Fibroblast of lung (primary cell): ENCODE results near the gene IGFLR1. TPM values are rescaled to one million over a fixed set of nuclear protein-coding genes. Genes with fewer than 3 reads are reported as not detected.
A peak's percentile ranks its signal among the peaks of the same experiment; 100 is the strongest.

Source experiments
- DNase-seq, 2 donors: peaks; one replicate each; pipeline versions ENCODE4 v3.0.0 to v3.0.0-alpha.2; 2010; ENCODE audit warnings: low read depth in 2 of 2
- H2AFZ ChIP-seq: 2 replicates; pipeline ENCODE4 v1.5.1; 2012; ENCODE audit warnings: low read length, control low read depth, inconsistent platforms
- H3K27ac ChIP-seq: 2 replicates; pipeline ENCODE4 v1.5.1; 2011; ENCODE audit warnings: low read length, control low read depth; ENCODE audit not compliant: insufficient read depth
- H3K27me3 ChIP-seq: 2 replicates; pipeline ENCODE4 v1.5.1; 2011; ENCODE audit warnings: mild to moderate bottlenecking, low read length; ENCODE audit not compliant: control insufficient read depth, insufficient read depth
- H3K36me3 ChIP-seq: 2 replicates; pipeline ENCODE4 v1.5.1; 2011; ENCODE audit warnings: low read length; ENCODE audit not compliant: control insufficient read depth, insufficient read depth
- H3K4me1 ChIP-seq: 2 replicates; pipeline ENCODE4 v1.5.1; 2011; ENCODE audit warnings: low read length; ENCODE audit not compliant: control insufficient read depth, insufficient read depth; ENCODE audit errors: extremely low read depth
- H3K4me2 ChIP-seq: 2 replicates; pipeline ENCODE4 v1.5.1; 2011; ENCODE audit warnings: low read length, control low read depth; ENCODE audit not compliant: insufficient read depth; ENCODE audit errors: extremely low read depth
- H3K4me3 ChIP-seq, 4 experiments: fragments of 200-600 bp in 1 of 4; sonication (generic) in 1 of 4; replicated peaks in 1 of 4; 2 replicates each; pipeline ENCODE4 v1.5.1; 2011 to 2016; ENCODE audit warnings: low read length in 4 of 4, low read depth in 3 of 4, mild to moderate bottlenecking in 3 of 4, control low read depth in 2 of 4, inconsistent platforms in 1 of 4, mixed read lengths in 1 of 4; ENCODE audit not compliant: insufficient read depth in 1 of 4; ENCODE audit errors: control extremely low read depth in 1 of 4
- H3K79me2 ChIP-seq: 2 replicates; pipeline ENCODE4 v1.5.1; 2012; ENCODE audit warnings: mild to moderate bottlenecking, low read length, inconsistent platforms; ENCODE audit not compliant: control insufficient read depth, insufficient read depth
- H3K9ac ChIP-seq: 2 replicates; pipeline ENCODE4 v1.5.1; 2011; ENCODE audit warnings: mild to moderate bottlenecking, low read length, control low read depth; ENCODE audit not compliant: insufficient read depth
- H3K9me3 ChIP-seq: 2 replicates; pipeline ENCODE4 v1.5.1; 2012; ENCODE audit warnings: low read depth, low read length; ENCODE audit not compliant: control insufficient read depth, insufficient read depth
- H4K20me1 ChIP-seq: 2 replicates; pipeline ENCODE4 v1.5.1; 2011; ENCODE audit warnings: low read length; ENCODE audit not compliant: control insufficient read depth, insufficient read depth; ENCODE audit errors: extremely low read depth
- CTCF ChIP-seq, 2 donors: IDR thresholded peaks in 1 of 2; conservative IDR thresholded peaks in 1 of 2; 1 replicate in 1 of 2; 2 replicates in 1 of 2; pipeline ENCODE4 v1.5.1; 2011 to 2012; ENCODE audit warnings: low read length in 2 of 2, control low read depth in 1 of 2, inconsistent platforms in 1 of 2, low read depth in 1 of 2, mild to moderate bottlenecking in 1 of 2
- EZH2 ChIP-seq: IDR thresholded peaks from 2 replicates; pipeline ENCODE4 v1.5.1; 2012; ENCODE audit warnings: low read length, control low read depth, mild to moderate bottlenecking; ENCODE audit errors: missing control alignments
- polyA plus RNA-seq, 2 donors: library from polyadenylated mRNA; depleted of rRNA in 1 of 2; stranded (reverse) in 1 of 2; unstranded in 1 of 2; fragments of >200 nt; gene quantifications; 2 replicates each; pipeline ENCODE4 v1.2.1, GENCODE V29; 2011 to 2012; ENCODE audit warnings: missing spikeins in 1 of 2
- total RNA-seq: library from RNA; depleted of rRNA; stranded (reverse); fragments of >200 nt; gene quantifications from 2 replicates; pipeline ENCODE4 v1.2.1, GENCODE V29; 2014

IGFLR1 gene
- total and polyA plus RNA-seq, 2 donors (not counting 1 experiment from before 2014, with no cell fraction given), result 0.17 to 0.75 TPM

GRCh38 chr19:35702223-35703012, 39.8 kb downstream of the IGFLR1 start:
- no peak for TF ChIP-seq EZH2
- TF ChIP-seq CTCF (conservative IDR thresholded peaks at IDR 0.05 in 1 of 2, IDR thresholded peaks at IDR 0.05 in 1 of 2; ENCODE audit: low read depth in 1 of 2, low read length in 2 of 2), result no peak
- peak overlapping the region; percentile 73 for H3K4me2 ChIP-seq
- no peaks in the 10 kb centered on the region for H4K20me1 ChIP-seq
- H3K79me2 ChIP-seq, result no peaks in the 10 kb centered on the region
- H3K9ac ChIP-seq, result no peak overlapping the region
- no peaks in the 10 kb centered on the region for H3K27me3 ChIP-seq
- no peaks in the 10 kb centered on the region for H3K9me3 ChIP-seq
- peak; percentile 97 for DNase-seq
- H2AFZ ChIP-seq, result peak overlapping the region; percentile 99
- H3K4me1 ChIP-seq, result no peaks in the 10 kb centered on the region
- H3K27ac ChIP-seq, result no peak overlapping the region
- H3K36me3 ChIP-seq, result no peaks in the 10 kb centered on the region
- H3K4me3 ChIP-seq, result peak overlapping the region; percentile 47 to 71 (median 54)

GRCh38 chr19:35696835-35697234, 45.4 kb downstream of the IGFLR1 start:
- Histone ChIP-seq H4K20me1 (no peaks in the 10 kb centered on the region), H3K4me1 (no peaks in the 10 kb centered on the region), H3K79me2 (no peaks in the 10 kb centered on the region), H3K36me3 (no peaks in the 10 kb centered on the region), H2AFZ (no peak overlapping the region), H3K9me3 (no peaks in the 10 kb centered on the region), H3K27ac (no peak overlapping the region), H3K4me2 (no peak overlapping the region), H3K27me3 (no peaks in the 10 kb centered on the region), H3K9ac (no peak overlapping the region), H3K4me3 (no peak overlapping the region)
- TF ChIP-seq CTCF (conservative IDR thresholded peaks at IDR 0.05 in 1 of 2, IDR thresholded peaks at IDR 0.05 in 1 of 2; ENCODE audit: low read depth in 1 of 2, low read length in 2 of 2) (no peak), EZH2 (no peak)
- no peak for DNase-seq

GRCh38 chr19:35695895-35696422, 46.3 kb downstream of the IGFLR1 start:
- no peak for DNase-seq
- H3K27ac ChIP-seq, result no peak overlapping the region
- no peaks in the 10 kb centered on the region for H3K4me1 ChIP-seq
- H3K9me3 ChIP-seq, result no peaks in the 10 kb centered on the region
- no peak overlapping the region for H3K9ac ChIP-seq
- H3K27me3 ChIP-seq, result no peaks in the 10 kb centered on the region
- H3K4me2 ChIP-seq, result no peak overlapping the region
- no peaks in the 10 kb centered on the region for H3K79me2 ChIP-seq
- H3K36me3 ChIP-seq, result no peaks in the 10 kb centered on the region
- TF ChIP-seq EZH2 (no peak), CTCF (conservative IDR thresholded peaks at IDR 0.05 in 1 of 2, IDR thresholded peaks at IDR 0.05 in 1 of 2; ENCODE audit: low read depth in 1 of 2, low read length in 2 of 2) (no peak)
- no peak overlapping the region for H2AFZ ChIP-seq
- no peak overlapping the region for H3K4me3 ChIP-seq
- no peaks in the 10 kb centered on the region for H4K20me1 ChIP-seq
